Kidney tubule cell (primary cell): ENCODE data around the gene LSM11.
A peak's percentile ranks its signal among the peaks of the same experiment; 100 is the strongest.
"Not testable (repeated sequence)": the region's sequence is repeated elsewhere in the genome, so short reads cannot be mapped to it uniquely, and the experiment has no call there.

Source experiments
- DNase-seq: peaks from one replicate; pipeline ENCODE4 v3.0.0-alpha.2; 2018; ENCODE audit warnings: low spot score

Gene LSM11

GRCh38 chr5:157743163-157744050 lies at the start of gene LSM11:
Gene LSM11, plus strand, starts transcription at chr5:157743712. Its CDS starts 39 bp downstream, at chr5:157743751.
- peak; percentile 86 for DNase-seq

DNA sequence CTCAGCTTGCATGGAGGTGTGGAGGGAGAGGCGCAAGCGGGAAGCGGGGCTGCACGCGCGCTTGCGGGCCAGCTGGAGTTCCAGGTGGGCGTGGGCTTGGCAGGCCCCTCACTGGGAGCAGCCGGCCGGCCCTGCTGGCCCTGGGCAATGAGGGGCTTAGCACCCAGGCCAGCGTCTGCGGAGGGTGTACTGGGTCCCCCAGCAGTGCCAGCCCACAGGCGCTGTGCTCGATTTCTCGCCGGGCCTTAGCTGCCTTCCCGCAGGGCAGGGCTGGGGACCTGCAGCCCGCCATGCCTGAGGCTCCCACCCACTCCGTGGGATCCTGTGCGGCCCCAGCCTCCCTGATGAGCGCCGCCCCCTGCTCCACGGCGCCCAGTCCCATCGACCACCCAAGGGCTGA lies 49.7 kb upstream of the LSM11 start:
- not testable (repeated sequence) for DNase-seq

GRCh38 chr5:157696154-157696553 lies 47.4 kb upstream of the LSM11 start:
- not testable (repeated sequence) for DNase-seq

DNA sequence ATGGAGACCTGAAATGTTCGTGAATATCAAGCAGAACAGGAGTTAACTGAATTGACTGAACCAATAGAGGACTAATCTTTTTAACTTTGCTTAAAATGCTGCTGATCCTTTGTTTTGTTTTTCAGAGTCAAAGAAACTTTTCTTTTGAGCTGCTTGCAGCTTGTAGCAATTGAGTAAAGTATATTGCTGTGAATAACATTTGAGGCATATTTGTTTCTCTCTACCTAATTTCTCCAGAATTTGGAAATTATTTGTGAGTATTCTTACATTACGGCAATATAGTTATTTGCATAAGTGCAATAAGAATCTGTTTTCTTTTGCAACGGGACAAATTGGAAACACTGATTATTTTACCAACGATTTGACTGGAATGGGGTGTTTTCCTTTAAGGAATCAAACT lies 44.8 kb upstream of the LSM11 start:
- DNase-seq: not testable (repeated sequence)

GRCh38 chr5:157703736-157704135 lies 39.8 kb upstream of the LSM11 start:
- peak; percentile 39 for DNase-seq

- no peak for DNase-seq
These were observed 34.6 kb upstream of the LSM11 start for GRCh38 chr5:157708866-157709265.

DNA sequence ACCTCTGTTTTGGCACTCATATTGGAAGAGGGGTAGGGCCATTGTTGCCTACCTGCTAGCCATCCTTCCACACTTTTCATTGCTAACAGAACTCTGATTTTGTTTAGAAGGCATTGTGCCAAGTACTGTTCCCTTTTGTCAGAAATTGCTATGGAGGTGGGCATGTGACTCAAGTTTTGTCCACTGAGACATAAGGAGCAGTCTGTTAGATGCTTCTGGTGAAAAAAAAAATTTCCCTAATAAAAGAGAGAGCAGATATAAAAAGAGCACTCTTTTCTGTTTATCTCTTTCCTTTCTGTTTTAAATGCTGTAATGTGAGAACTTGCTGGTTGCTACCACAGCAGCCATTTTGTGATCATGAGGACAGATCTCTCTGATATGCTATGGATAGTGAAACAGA lies 34.2 kb upstream of the LSM11 start:
- no peak for DNase-seq

- no peak for DNase-seq
These were observed 33.1 kb upstream of the LSM11 start for GRCh38 chr5:157710431-157710830.

GRCh38 chr5:157710882-157711281 lies 32.6 kb upstream of the LSM11 start:
- peak; percentile 75 for DNase-seq

- no peak for DNase-seq
These were observed 29.5 kb upstream of the LSM11 start for GRCh38 chr5:157713830-157714595.

DNA sequence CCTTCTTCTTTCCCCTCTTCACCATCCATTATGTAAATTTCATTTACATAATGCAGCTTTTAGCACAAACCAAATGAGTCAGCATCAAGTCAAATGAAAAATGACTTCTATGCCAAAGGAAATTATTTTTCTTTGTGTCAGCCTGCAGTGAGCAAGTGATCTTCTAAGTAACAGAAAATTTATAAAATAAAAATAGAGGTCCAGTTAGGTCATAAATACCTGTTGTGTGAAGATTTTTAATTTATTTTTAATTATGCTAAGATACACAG lies 29.0 kb upstream of the LSM11 start:
- no peak for DNase-seq

- peak; percentile 60 for DNase-seq
These were observed 25.0 kb upstream of the LSM11 start for GRCh38 chr5:157718519-157718918.

DNA sequence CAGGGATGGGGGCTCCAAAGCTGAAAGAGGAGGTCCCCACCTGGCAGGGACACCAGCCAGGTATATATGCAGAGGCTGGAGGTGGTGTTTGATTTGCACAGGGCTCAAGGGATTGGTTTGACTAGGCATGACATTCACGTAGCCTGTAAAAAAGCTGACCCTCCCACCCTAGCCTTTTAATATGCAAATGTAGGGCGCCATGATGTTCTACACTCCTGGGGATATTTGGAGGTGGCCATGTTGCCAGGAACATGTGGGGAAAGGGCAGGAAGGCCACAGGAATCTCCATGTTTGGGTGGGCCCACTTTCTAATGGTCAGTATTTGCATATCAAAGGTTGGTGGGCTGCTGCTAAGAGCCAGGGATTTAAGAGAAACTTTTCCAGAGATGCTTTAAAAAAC lies 24.3 kb upstream of the LSM11 start:
- DNase-seq: no peak

DNA sequence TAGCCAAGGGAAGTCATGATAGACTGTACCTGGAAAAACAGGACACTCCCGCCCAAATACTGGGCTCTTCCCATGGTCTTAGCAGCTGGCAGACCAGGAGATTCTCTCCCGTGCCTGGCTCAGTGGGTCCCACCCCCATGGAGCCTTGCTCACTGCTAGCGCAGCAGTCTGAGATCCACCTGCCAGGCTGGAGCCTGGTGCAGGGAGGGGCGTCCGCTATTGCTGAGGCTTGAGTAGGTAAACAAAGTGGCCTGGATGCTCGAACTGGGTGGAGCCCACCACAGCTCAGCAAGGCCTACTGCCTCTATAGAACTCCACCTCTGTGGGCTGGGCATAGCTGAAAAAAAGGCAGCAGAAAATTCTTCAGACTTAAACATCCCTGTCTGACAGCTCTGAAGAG lies 22.4 kb upstream of the LSM11 start:
- DNase-seq: no peak

DNA sequence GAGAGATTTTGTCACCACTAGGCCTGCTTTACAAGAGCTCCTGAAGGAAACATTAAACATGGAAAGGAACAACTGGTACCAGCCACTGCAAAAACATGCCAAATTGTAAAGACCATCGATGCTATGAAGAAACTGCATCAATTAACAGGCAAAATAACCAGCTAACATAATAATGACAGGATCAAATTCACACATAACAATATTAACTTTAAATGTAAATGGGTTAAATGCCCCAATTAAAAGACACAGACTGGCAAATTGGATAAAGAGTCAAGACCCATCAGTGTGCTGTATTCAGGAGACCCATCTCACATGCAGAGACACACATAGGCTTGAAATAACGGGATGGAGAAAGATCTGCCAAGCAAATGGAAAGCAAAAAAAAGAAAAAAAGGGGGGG lies 20.6 kb upstream of the LSM11 start:
- DNase-seq: not testable (repeated sequence)

- not testable (repeated sequence) for DNase-seq
These were observed 16.9 kb upstream of the LSM11 start for GRCh38 chr5:157726607-157727006.

GRCh38 chr5:157727858-157728257 lies 15.7 kb upstream of the LSM11 start:
- not testable (repeated sequence) for DNase-seq

GRCh38 chr5:157729858-157730257 lies 13.7 kb upstream of the LSM11 start:
- DNase-seq: no peak

- no peak for DNase-seq
These were observed 12.6 kb upstream of the LSM11 start for GRCh38 chr5:157730900-157731271.

GRCh38 chr5:157731272-157732129 lies 12.0 kb upstream of the LSM11 start, which contains the start of gene THG1L:
Gene THG1L, plus strand, starts transcription at chr5:157731420. Its CDS starts 21 bp downstream, at chr5:157731441.
- peak; percentile 98 for DNase-seq

DNA sequence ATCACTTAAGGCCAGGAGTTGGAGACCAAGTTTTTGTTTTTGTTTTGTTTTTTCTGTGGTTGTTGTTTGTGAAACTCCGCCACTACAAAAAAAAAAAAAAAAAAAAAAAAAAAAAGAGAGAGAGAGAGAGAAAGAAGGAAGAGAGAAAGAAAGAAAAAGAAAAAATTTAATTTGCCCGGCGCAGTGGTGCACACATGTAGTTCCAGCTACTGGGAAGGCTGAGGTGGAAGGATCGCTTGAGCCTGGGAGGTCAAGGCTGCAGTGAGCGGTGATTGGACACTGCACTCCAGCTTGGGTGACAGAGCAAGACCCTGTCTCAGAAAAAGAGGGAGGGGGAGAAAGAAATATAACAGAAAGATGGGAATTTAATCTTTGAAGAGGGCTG lies 11.4 kb upstream of the LSM11 start:
- DNase-seq: no peak

- DNase-seq: no peak
These were observed 10.8 kb upstream of the LSM11 start for GRCh38 chr5:157732596-157733262.
